Dendritic cell treated with granulocyte-macrophage colony-stimulating factor and Interleukin-4, amounts not matched to agents 40 ng/mL and 50 ng/mL, for 4 days (primary cell): Measurements from ENCODE around the gene MMP21.

Experiments used
- H3K27ac Mint-ChIP-seq: one replicate; pipeline ENCODE4 v1.8.0; 2022; ENCODE audit warnings: mild to moderate bottlenecking, mixed read lengths
- H3K27me3 Mint-ChIP-seq: one replicate; pipeline ENCODE4 v1.8.0; 2022; ENCODE audit warnings: mild to moderate bottlenecking, mixed read lengths
- H3K36me3 Mint-ChIP-seq: one replicate; pipeline ENCODE4 v1.8.0; 2022; ENCODE audit warnings: low read depth, mixed read lengths
- H3K4me1 Mint-ChIP-seq: one replicate; pipeline ENCODE4 v1.8.0; 2022; ENCODE audit warnings: low read depth, mixed read lengths
- H3K4me3 Mint-ChIP-seq: one replicate; pipeline ENCODE4 v1.8.0; 2022; ENCODE audit warnings: mild to moderate bottlenecking, moderate library complexity, mixed read lengths
- H3K9me3 Mint-ChIP-seq: one replicate; pipeline ENCODE4 v1.8.0; 2022; ENCODE audit warnings: mixed read lengths
- intact Hi-C: fragments of 100-400 bp; cut with micrococcal nuclease; formaldehyde crosslinking; loops from one replicate; pipeline ENCODE4 v1.15.0; 2022

MMP21 gene

DNA sequence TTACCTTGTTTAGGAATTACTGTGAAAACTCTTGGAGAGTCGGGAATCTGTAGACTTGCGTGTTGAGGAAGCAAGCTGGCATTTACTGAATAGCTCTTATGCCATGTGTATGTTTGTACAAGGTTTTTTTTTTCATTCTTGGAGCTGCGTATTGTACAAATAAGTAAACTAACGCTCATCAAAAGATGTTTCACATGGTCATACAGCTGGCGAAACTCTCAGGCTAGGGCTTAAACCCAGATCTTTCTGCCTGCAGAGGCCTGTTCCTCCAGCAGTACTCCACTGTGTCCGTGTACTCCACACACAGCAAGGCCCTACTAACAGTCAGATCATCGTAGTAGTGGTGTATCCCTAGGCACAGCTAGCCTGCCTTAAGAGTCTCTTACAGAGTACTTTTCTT, 48.7 kb downstream of the MMP21 start:
- peaks cover 97% of the 10 kb centered on the region for H3K36me3 Mint-ChIP-seq
- no peaks in the 10 kb centered on the region for H3K9me3 Mint-ChIP-seq
- H3K27me3 Mint-ChIP-seq: no peaks in the 10 kb centered on the region
- no peak overlapping the region for H3K27ac Mint-ChIP-seq
- H3K4me3 Mint-ChIP-seq: no peak overlapping the region
- peaks cover 5% of the 10 kb centered on the region for H3K4me1 Mint-ChIP-seq
- intact Hi-C loops: loop anchor here (5.0 kb wide), 1 partner anchor 100 kb away; no protein-coding TSS in a partner anchor

DNA sequence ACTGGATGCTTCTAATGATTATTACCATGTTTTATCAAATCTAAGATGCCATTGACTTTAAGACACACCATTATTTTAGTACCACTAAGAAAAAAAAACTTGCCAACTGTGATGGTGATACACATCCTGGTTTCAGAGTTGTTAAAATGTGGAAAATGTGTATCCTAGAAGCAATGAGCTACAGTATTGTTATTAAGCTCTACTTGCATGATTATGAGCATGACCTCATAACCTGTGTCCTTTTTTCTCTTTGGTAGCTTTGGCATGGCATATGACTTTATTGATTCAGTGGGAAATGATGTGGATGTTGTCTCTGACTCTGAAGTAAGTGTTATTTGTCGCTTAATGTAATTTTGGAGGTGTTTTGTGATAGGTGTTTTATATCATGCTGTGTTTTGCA, 52.8 kb downstream of the MMP21 start:
- intact Hi-C loops: no loop called here
- H3K9me3 Mint-ChIP-seq: no peaks in the 10 kb centered on the region
- peaks cover 5% of the 10 kb centered on the region for H3K4me1 Mint-ChIP-seq
- no peak overlapping the region for H3K27ac Mint-ChIP-seq
- no peaks in the 10 kb centered on the region for H3K27me3 Mint-ChIP-seq
- H3K4me3 Mint-ChIP-seq: no peak overlapping the region
- H3K36me3 Mint-ChIP-seq: peaks cover 80% of the 10 kb centered on the region

DNA sequence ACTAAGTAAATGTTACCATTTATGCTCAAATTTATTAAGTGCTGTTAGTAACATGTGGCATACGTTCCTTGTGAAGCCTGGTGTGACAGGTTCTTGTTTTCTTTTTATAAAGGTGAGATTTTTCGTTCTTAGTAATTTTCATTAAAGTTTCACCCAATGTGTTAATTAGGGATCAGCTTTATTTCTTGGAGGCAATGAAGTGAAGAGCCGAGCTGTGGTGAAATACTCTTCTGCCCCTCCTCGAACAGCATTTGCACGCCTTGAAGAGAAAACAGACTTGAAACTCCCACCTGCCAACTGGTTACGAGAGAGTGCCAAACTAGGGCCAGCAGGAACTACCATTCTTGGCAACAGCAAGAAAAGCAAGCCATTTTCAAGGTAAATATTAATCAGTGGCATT, 54.6 kb downstream of the MMP21 start:
- Mint-ChIP-seq H3K27me3 (no peaks in the 10 kb centered on the region), H3K4me1 (peaks cover 5% of the 10 kb centered on the region), H3K27ac (no peak overlapping the region), H3K9me3 (no peaks in the 10 kb centered on the region), H3K36me3 (peaks cover 63% of the 10 kb centered on the region), H3K4me3 (no peak overlapping the region)
- intact Hi-C loops: loop anchor here (2.0 kb wide), 1 partner anchor 562 kb away; no protein-coding TSS in a partner anchor

DNA sequence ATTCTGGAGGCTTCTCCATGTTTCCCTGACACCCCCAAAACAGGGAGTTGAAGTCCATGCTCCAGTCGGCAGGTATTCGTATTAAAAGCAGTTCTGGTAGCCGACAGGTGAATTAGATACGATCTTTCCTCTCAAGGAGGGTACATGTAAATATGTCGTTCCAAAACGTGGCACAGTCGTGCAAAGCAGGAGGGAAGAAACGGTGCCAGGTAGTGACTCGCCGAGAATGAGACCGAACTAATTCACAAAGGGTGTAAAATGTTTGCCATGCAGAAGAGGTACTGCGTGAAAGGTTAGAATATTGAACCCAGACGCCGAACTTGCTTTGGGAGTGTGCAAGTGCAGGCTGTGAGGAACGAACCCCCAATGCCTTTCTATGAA, 55.6 kb downstream of the MMP21 start:
- peaks cover 5% of the 10 kb centered on the region for H3K4me1 Mint-ChIP-seq
- H3K27ac Mint-ChIP-seq: peak overlapping the region; percentile 89
- peak overlapping the region; percentile 90 for H3K4me3 Mint-ChIP-seq
- no peaks in the 10 kb centered on the region for H3K9me3 Mint-ChIP-seq
- no peaks in the 10 kb centered on the region for H3K27me3 Mint-ChIP-seq
- H3K36me3 Mint-ChIP-seq: peaks cover 52% of the 10 kb centered on the region
- intact Hi-C loops: loop anchor here (2.0 kb wide), 1 partner anchor 561 kb away; no protein-coding TSS in a partner anchor

DNA sequence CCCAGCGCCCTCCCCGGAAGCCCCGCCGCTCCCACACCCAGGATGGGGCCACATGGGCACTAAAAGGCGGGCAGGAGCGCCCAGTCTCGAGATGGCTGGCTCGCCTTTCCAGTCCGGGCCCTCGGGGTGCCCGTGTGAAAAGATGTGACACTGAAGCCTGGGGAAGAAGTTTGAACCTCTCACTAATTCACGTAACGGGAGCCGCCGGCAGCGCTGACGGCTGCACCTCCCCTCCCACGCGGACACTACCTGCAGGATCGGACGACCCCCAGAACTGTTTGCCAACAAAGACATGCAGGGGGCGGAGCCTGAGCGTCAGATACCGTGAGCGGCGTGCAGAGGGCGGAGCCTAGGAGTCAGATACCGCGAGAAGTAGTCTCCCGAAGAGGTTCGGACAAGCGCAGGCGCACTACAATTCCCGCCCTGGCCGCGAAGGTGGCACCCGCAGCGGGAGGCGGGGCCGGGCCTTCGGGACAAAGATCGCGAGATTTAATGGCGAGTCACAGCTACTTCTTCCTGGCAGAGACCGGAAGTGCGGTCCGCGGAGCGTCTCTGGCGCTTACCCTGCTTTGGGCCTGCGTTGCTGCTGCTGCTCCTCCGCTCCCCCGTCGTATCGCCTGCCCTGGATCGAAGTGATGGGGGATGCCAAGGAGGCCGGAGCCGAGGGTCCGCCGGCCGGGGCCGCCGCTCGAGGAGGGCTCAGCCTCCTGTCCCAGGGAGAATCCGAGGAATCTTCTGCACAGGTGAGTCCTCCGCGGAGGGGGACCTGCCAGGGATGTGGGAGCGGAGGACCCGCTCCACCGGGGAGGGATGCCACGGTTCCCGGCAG, 56.2 kb downstream of the MMP21 start, which contains the start of gene EDRF1:
Gene EDRF1 (plus strand): TSS at position 537 of the 829 bp plus-strand sequence. CDS start 99 bp downstream, at position 636.
- Mint-ChIP-seq H3K4me3 (peak within 1 kb of the TSS; percentile 90), H3K27ac (peak within 1 kb of the TSS; percentile 89), H3K4me1 (peaks cover 5% of the 10 kb centered on the region), H3K36me3 (peaks cover 46% of the 10 kb centered on the region), H3K27me3 (no peaks in the 10 kb centered on the region), H3K9me3 (peaks cover 3% of the 10 kb centered on the region)
- intact Hi-C loops: loop anchor here (2.0 to 5.0 kb wide), 2 partner anchors 178 to 561 kb away; partner anchors contain the start of gene FANK1
